Keratinocyte (primary cell): ENCODE results near the gene CHAC2. TPM values are rescaled to one million over a fixed set of nuclear protein-coding genes. Genes with fewer than 3 reads are reported as not detected.

Experiments
- DNase-seq: peaks from one replicate; pipeline ENCODE4 v3.0.0-alpha.2; 2011; ENCODE audit warnings: low read depth, missing footprints, low spot score
- FAIRE-seq: peaks from 2 replicates; lab custom pipeline; 2011; peaks lifted over from hg19 to GRCh38; lab: Jason Lieb, UNC
- H2AFZ ChIP-seq: 2 replicates; pipeline ENCODE4 v1.6.0; 2012; ENCODE audit warnings: low read length, control low read depth, inconsistent platforms; ENCODE audit not compliant: control insufficient read depth
- H3K27ac ChIP-seq: 2 replicates; pipeline ENCODE4 v1.5.1; 2011; ENCODE audit warnings: low read length; ENCODE audit not compliant: control insufficient read depth, insufficient read depth
- H3K27me3 ChIP-seq: 3 replicates; pipeline ENCODE4 v1.6.0; 2011; ENCODE audit warnings: low read length; ENCODE audit not compliant: control insufficient read depth, insufficient read depth; ENCODE audit errors: extremely low read depth
- H3K36me3 ChIP-seq, 2 experiments: 2 replicates in 1 of 2; 3 replicates in 1 of 2; pipeline ENCODE4 v1.5.1; 2011; ENCODE audit warnings: low read length in 2 of 2, mild to moderate bottlenecking in 1 of 2; ENCODE audit not compliant: control insufficient read depth in 2 of 2, insufficient read depth in 2 of 2; ENCODE audit errors: extremely low read depth in 1 of 2
- H3K4me1 ChIP-seq: 3 replicates; pipeline ENCODE4 v1.5.1; 2011; ENCODE audit warnings: low read length; ENCODE audit not compliant: control insufficient read depth, insufficient read depth; ENCODE audit errors: extremely low read depth
- H3K4me2 ChIP-seq: 3 replicates; pipeline ENCODE4 v1.6.0; 2011; ENCODE audit warnings: low read depth, low read length; ENCODE audit not compliant: control insufficient read depth, insufficient read depth; ENCODE audit errors: extremely low read depth
- H3K4me3 ChIP-seq, 3 experiments: fragments of 200-600 bp in 1 of 3; sonication (generic) in 1 of 3; 2 replicates in 2 of 3; 3 replicates in 1 of 3; pipeline ENCODE4 v1.5.1; 2011 to 2016; ENCODE audit warnings: low read length in 3 of 3, mild to moderate bottlenecking in 3 of 3, control low read depth in 2 of 3, inconsistent platforms in 1 of 3, low read depth in 1 of 3, mixed read lengths in 1 of 3, mixed run types in 1 of 3, moderate library complexity in 1 of 3; ENCODE audit not compliant: control insufficient read depth in 2 of 3, insufficient read depth in 2 of 3; ENCODE audit errors: extremely low read depth in 1 of 3
- H3K79me2 ChIP-seq: 2 replicates; pipeline ENCODE4 v1.6.0; 2012; ENCODE audit warnings: low read length; ENCODE audit not compliant: control insufficient read depth, insufficient read depth
- H3K9ac ChIP-seq: 3 replicates; pipeline ENCODE4 v1.6.0; 2011; ENCODE audit warnings: low read length; ENCODE audit not compliant: control insufficient read depth, insufficient read depth; ENCODE audit errors: extremely low read depth
- H3K9me1 ChIP-seq: 3 replicates; pipeline ENCODE4 v1.6.0; 2011; ENCODE audit warnings: low read length; ENCODE audit not compliant: control insufficient read depth, insufficient read depth; ENCODE audit errors: extremely low read depth
- H3K9me3 ChIP-seq: 2 replicates; pipeline ENCODE4 v1.5.1; 2012; ENCODE audit warnings: low read depth, low read length; ENCODE audit not compliant: control insufficient read depth
- H4K20me1 ChIP-seq: 3 replicates; pipeline ENCODE4 v1.6.0; 2011; ENCODE audit warnings: low read length; ENCODE audit not compliant: control insufficient read depth, insufficient read depth; ENCODE audit errors: extremely low read depth
- EZH2 ChIP-seq: IDR thresholded peaks from one replicate; pipeline ENCODE4 v1.6.1; 2012; ENCODE audit warnings: inconsistent platforms, mild to moderate bottlenecking, low read length, moderate library complexity
- dilution Hi-C: fragments of 300-500 bp; cut with MboI; formaldehyde crosslinking; loops from one replicate; pipeline ENCODE4 v1.7.0; 2020; ENCODE audit warnings: low sequenced_read_pairs; ENCODE audit not compliant: extremely low pct_ligation_motif_present
- polyA plus RNA-seq, 5 experiments: library from polyadenylated mRNA; depleted of rRNA in 3 of 5; stranded (reverse) in 3 of 5; stranded (forward) in 1 of 5; unstranded in 1 of 5; fragments of >200 nt; gene quantifications; 1 replicate in 1 of 5; 2 replicates in 3 of 5; 3 replicates in 1 of 5; pipeline versions ENCODE4 v1.2.1 to v1.2.3, GENCODE V29; 2011 to 2012; ENCODE audit warnings: missing spikeins in 2 of 5, low read depth in 1 of 5, low replicate concordance in 1 of 5
- TF ChIP-seq, protein P1 (sequence below), 3 experiments: IDR thresholded peaks in 1 of 3; conservative IDR thresholded peaks in 1 of 3; optimal IDR thresholded peaks in 1 of 3; 2 replicates in 2 of 3; 3 replicates in 1 of 3; pipeline versions ENCODE3 to v1.5.1; 2011; ENCODE audit warnings: low read length in 3 of 3, mild to moderate bottlenecking in 3 of 3, moderate library complexity in 2 of 3, control low read depth in 1 of 3, inconsistent platforms in 1 of 3; ENCODE audit not compliant: insufficient read depth in 2 of 3; ENCODE audit errors: extremely low read depth in 1 of 3

CHAC2 gene
- polyA plus RNA-seq, 1 donor (not counting 4 experiments of a cell fraction or from before 2014, with no cell fraction given): 10.9 TPM

DNA sequence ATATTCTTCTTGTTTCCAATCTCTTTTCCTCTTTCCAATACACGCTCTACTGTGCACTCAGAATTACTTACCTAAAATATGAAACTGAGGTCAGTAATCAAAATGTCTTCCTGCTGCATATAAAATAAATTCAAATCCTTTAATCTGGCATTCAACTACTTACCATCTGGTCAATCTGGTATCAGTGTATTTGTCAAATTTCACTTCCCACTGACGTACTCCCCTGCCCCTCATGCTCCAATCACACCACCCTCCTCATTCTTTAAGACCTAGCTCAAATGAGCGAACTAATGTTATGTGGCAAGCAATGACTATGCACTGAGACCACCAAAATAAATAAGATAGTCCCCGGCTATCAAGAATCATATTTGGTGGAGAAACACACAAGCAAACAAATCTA is 12.5 kb downstream of the CHAC2 start:
- Histone ChIP-seq H3K27me3 (no peaks in the 10 kb centered on the region), H3K9me1 (no peaks in the 10 kb centered on the region), H4K20me1 (no peaks in the 10 kb centered on the region), H3K4me1 (peaks cover 14% of the 10 kb centered on the region), H3K4me2 (no peak overlapping the region), H3K27ac (no peak overlapping the region), H3K9ac (no peak overlapping the region), H3K9me3 (no peaks in the 10 kb centered on the region), H3K36me3 (no peaks in the 10 kb centered on the region), H3K79me2 (peaks cover 44% of the 10 kb centered on the region), H2AFZ (no peak overlapping the region), H3K4me3 (no peak overlapping the region)
- no peak for FAIRE-seq
- TF ChIP-seq EZH2: no peak
- TF ChIP-seq, protein P1, sequence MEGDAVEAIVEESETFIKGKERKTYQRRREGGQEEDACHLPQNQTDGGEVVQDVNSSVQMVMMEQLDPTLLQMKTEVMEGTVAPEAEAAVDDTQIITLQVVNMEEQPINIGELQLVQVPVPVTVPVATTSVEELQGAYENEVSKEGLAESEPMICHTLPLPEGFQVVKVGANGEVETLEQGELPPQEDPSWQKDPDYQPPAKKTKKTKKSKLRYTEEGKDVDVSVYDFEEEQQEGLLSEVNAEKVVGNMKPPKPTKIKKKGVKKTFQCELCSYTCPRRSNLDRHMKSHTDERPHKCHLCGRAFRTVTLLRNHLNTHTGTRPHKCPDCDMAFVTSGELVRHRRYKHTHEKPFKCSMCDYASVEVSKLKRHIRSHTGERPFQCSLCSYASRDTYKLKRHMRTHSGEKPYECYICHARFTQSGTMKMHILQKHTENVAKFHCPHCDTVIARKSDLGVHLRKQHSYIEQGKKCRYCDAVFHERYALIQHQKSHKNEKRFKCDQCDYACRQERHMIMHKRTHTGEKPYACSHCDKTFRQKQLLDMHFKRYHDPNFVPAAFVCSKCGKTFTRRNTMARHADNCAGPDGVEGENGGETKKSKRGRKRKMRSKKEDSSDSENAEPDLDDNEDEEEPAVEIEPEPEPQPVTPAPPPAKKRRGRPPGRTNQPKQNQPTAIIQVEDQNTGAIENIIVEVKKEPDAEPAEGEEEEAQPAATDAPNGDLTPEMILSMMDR (optimal IDR thresholded peaks at IDR 0.05 in 1 of 3, IDR thresholded peaks at IDR 0.05 in 1 of 3, conservative IDR thresholded peaks at IDR 0.05 in 1 of 3; ENCODE audit: extremely low read depth in 1 of 3, insufficient read depth in 2 of 3, low read length in 3 of 3): no peak
- no peak for DNase-seq
- dilution Hi-C loops: no loop called here

DNA sequence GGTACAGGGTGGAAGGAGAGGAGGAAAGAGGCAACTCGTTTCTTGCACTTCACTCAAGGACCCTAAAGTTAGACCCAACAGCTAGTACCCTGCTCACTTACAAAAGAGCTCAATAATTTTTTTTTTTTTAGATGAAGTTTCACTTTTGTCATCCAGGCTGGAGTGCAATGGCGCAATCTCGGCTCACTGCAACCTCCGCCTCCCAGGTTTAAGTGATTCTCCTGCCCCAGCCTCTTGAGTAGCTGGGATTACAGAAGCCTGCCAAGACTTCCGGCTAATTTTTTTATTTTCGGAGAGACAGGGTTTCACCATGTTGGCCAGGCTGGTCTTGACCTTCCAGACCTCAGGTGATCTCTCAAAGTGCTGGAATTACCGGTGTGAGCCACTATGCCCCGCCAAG is 15.1 kb downstream of the CHAC2 start:
- Histone ChIP-seq H3K27me3 (no peaks in the 10 kb centered on the region), H3K27ac (no peak overlapping the region), H3K9me3 (no peaks in the 10 kb centered on the region), H2AFZ (no peak overlapping the region), H3K9me1 (no peaks in the 10 kb centered on the region), H3K4me2 (no peak overlapping the region), H3K9ac (no peak overlapping the region), H3K4me1 (peaks cover 20% of the 10 kb centered on the region), H4K20me1 (no peaks in the 10 kb centered on the region), H3K36me3 (no peaks in the 10 kb centered on the region), H3K4me3 (no peak overlapping the region), H3K79me2 (peaks cover 66% of the 10 kb centered on the region)
- DNase-seq: no peak
- TF ChIP-seq EZH2: no peak
- TF ChIP-seq, protein P1 (optimal IDR thresholded peaks at IDR 0.05 in 1 of 3, IDR thresholded peaks at IDR 0.05 in 1 of 3, conservative IDR thresholded peaks at IDR 0.05 in 1 of 3; ENCODE audit: extremely low read depth in 1 of 3, insufficient read depth in 2 of 3, low read length in 3 of 3): no peak
- FAIRE-seq: no peak
- dilution Hi-C loops: no loop called here
